SK-N-MC (cell line): ENCODE data around the gene INPP5J.

Source experiments
- EZH2 ChIP-seq: fragments of 200-600 bp; sonication (generic); IDR thresholded peaks from one replicate; pipeline ENCODE4 v1.6.1; 2017; ENCODE audit warnings: antibody characterized with exemption
- POLR2AphosphoS5 ChIP-seq: IDR thresholded peaks from 2 replicates; pipeline ENCODE4 v1.6.1; 2012; ENCODE audit warnings: mild to moderate bottlenecking, low read depth, low read length, borderline replicate concordance

DNA sequence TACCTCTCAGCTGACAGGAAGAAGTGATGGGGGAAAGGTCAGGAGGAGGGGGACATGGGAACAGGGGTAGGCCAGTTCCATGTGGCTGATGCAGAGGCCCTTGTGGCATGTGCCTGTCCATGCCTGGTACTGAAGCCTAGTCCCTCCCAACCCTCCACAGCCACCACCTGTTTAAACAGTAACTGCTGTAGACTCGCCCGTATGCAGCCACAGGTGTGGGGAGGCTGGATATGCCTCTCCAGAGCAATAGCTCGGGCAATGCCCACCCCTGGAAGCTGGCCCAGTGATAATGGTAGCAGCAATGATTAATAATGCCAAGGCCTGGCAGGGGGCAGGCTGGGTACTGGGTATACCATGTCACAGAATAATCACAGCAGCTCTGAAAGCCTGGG is 39.4 kb upstream of the INPP5J start:
- TF ChIP-seq POLR2AphosphoS5 (no peak), EZH2 (no peak)
